Uterus (tissue), 4 donors: Measurements from ENCODE around the gene RCHY1. TPM values are rescaled to one million over a fixed set of nuclear protein-coding genes. Genes with fewer than 3 reads are reported as not detected.

Experiments
- DNase-seq, 2 donors: peaks; one replicate each; pipeline ENCODE4 v3.0.0-alpha.2; 2019 to 2020
- H3K27ac ChIP-seq, 2 donors: fragments of 200-600 bp; sonication (generic); 1 replicate in 1 of 2; 2 replicates in 1 of 2; pipeline ENCODE4 v1.5.1; 2016 to 2018
- H3K27me3 ChIP-seq, 2 donors: fragments of 200-600 bp; sonication (generic); one replicate each; pipeline ENCODE4 v1.5.1; 2018 to 2019; ENCODE audit warnings: control low read depth in 1 of 2
- H3K36me3 ChIP-seq, 2 donors: fragments of 200-600 bp; sonication (generic); one replicate each; pipeline ENCODE4 v1.5.1; 2019; ENCODE audit warnings: control low read depth in 1 of 2
- H3K4me1 ChIP-seq, 2 donors: fragments of 200-600 bp; sonication (generic); one replicate each; pipeline ENCODE4 v1.5.1; 2018 to 2019; ENCODE audit warnings: control low read depth in 1 of 2
- H3K4me3 ChIP-seq, 2 donors: fragments of 200-600 bp; sonication (generic); 1 replicate in 1 of 2; 2 replicates in 1 of 2; pipeline ENCODE4 v1.5.1; 2018 to 2019; ENCODE audit warnings: mild to moderate bottlenecking in 1 of 2
- H3K9me3 ChIP-seq, 2 donors: fragments of 200-600 bp; sonication (generic); one replicate each; pipeline ENCODE4 v1.5.1; 2019; ENCODE audit warnings: control low read depth in 1 of 2
- CTCF ChIP-seq, 4 experiments: fragments of 200-600 bp in 2 of 4; fragments of 450-650 bp in 2 of 4; sonication (generic) in 2 of 4; IDR thresholded peaks; one replicate each; pipeline ENCODE4 v1.5.1; 2016 to 2019; ENCODE audit warnings: antibody characterized with exemption in 4 of 4, mild to moderate bottlenecking in 2 of 4, moderate library complexity in 1 of 4
- POLR2A ChIP-seq, 2 donors: fragments of 450-650 bp; IDR thresholded peaks; one replicate each; pipeline ENCODE4 v1.6.1; 2016; ENCODE audit warnings: antibody characterized with exemption in 2 of 2, mild to moderate bottlenecking in 1 of 2, moderate library complexity in 1 of 2
- intact Hi-C: fragments of 100-400 bp; cut with DNase I; formaldehyde crosslinking; loops from one replicate; pipeline ENCODE4 v1.15.1; 2023; ENCODE audit warnings: low total_unique reads
- total RNA-seq, 4 donors: library from RNA; depleted of rRNA in 3 of 4; stranded (reverse); fragments of >200 nt in 3 of 4; gene quantifications; one replicate each; pipeline versions ENCODE4 v1.1.0 to v1.2.4, GENCODE V29; 2014 to 2023
- donor health status: DM: yes; HTN: yes; CAD: no.

RCHY1 gene
- total RNA-seq, 4 donors from 2014 or later: 26.8 to 64.9 (median 33.5) TPM

GRCh38 chr4:75495476-75495875 lies 18.7 kb downstream of the RCHY1 start:
- peaks cover 0 to 7% of the 10 kb centered on the region in 2 donors for H3K4me1 ChIP-seq
- H3K27ac ChIP-seq: no peak overlapping the region
- no peaks in the 10 kb centered on the region for H3K27me3 ChIP-seq
- H3K4me3 ChIP-seq: no peak overlapping the region
- TF ChIP-seq POLR2A (IDR thresholded peaks at IDR 0.05): no peak
- no peak for TF ChIP-seq CTCF (IDR thresholded peaks at IDR 0.05)
- intact Hi-C loops: no loop called here
- DNase-seq: no peak
- H3K36me3 ChIP-seq: no peaks in the 10 kb centered on the region
- peaks cover 0 to 5% of the 10 kb centered on the region in 2 donors for H3K9me3 ChIP-seq

GRCh38 chr4:75494563-75494962 lies 19.6 kb downstream of the RCHY1 start:
- Histone ChIP-seq H3K4me3 (no peak overlapping the region), H3K27ac (no peak overlapping the region), H3K27me3 (no peaks in the 10 kb centered on the region), H3K9me3 (peaks cover 0 to 5% of the 10 kb centered on the region in 2 donors), H3K36me3 (no peaks in the 10 kb centered on the region), H3K4me1 (peaks cover 0 to 7% of the 10 kb centered on the region in 2 donors)
- intact Hi-C loops: no loop called here
- DNase-seq: no peak
- TF ChIP-seq CTCF (IDR thresholded peaks at IDR 0.05) (no peak), POLR2A (IDR thresholded peaks at IDR 0.05) (no peak)

GRCh38 chr4:75490155-75490554 lies 24.0 kb downstream of the RCHY1 start:
- H3K27ac ChIP-seq: no peak overlapping the region
- no peaks in the 10 kb centered on the region for H3K36me3 ChIP-seq
- intact Hi-C loops: no loop called here

GRCh38 chr4:75484190-75484589 lies 30.0 kb downstream of the RCHY1 start:
- H3K27me3 ChIP-seq: no peaks in the 10 kb centered on the region
- no peaks in the 10 kb centered on the region for H3K9me3 ChIP-seq
- H3K36me3 ChIP-seq: no peaks in the 10 kb centered on the region
- H3K4me1 ChIP-seq: no peaks in the 10 kb centered on the region
- no peak overlapping the region for H3K4me3 ChIP-seq
- no peak overlapping the region for H3K27ac ChIP-seq
- intact Hi-C loops: no loop called here
- TF ChIP-seq POLR2A (IDR thresholded peaks at IDR 0.05) (no peak), CTCF (IDR thresholded peaks at IDR 0.05) (no peak)
- no peak for DNase-seq

More at GRCh38 chr4:75490155-75490554, 24.0 kb downstream of the RCHY1 start:
- DNase-seq: no peak
- no peaks in the 10 kb centered on the region for H3K4me1 ChIP-seq
- H3K4me3 ChIP-seq: no peak overlapping the region
- peak in 3 of 4 experiments; percentile 21 to 24 (median 24) for TF ChIP-seq CTCF (IDR thresholded peaks at IDR 0.05)
- TF ChIP-seq POLR2A (IDR thresholded peaks at IDR 0.05): no peak
- no peaks in the 10 kb centered on the region for H3K9me3 ChIP-seq
- no peaks in the 10 kb centered on the region for H3K27me3 ChIP-seq

- Histone ChIP-seq H3K27ac (no peak overlapping the region), H3K9me3 (no peaks in the 10 kb centered on the region), H3K27me3 (no peaks in the 10 kb centered on the region), H3K4me3 (no peak overlapping the region), H3K4me1 (no peaks in the 10 kb centered on the region), H3K36me3 (no peaks in the 10 kb centered on the region)
- no peak for DNase-seq
- intact Hi-C loops: no loop called here
- TF ChIP-seq CTCF (IDR thresholded peaks at IDR 0.05) (no peak), POLR2A (IDR thresholded peaks at IDR 0.05) (no peak)
Observed at GRCh38 chr4:75477201-75477600, 37.0 kb downstream of the RCHY1 start.
